HepG2 (cell line): ENCODE data around the gene CUEDC2. TPM values are rescaled to one million over a fixed set of nuclear protein-coding genes. Genes with fewer than 3 reads are reported as not detected.

Experiments used
- ATAC-seq: fragments of 200-7000 bp; cut with Tn5 transposase; 3 replicates; pipeline ENCODE4 v1.9.1; 2020; ENCODE audit warnings: mild to moderate bottlenecking, moderate library complexity
- BruUV-seq: library from RNA; stranded (reverse); fragments of 400-500 nt; replicated peaks from 2 replicates; lab custom pipeline; 2021; lab: Mats Ljungman, UMichigan
- CTCF ChIA-PET: fragments of 300-600 bp; formaldehyde crosslinking; extraction: SDS; loops from one replicate; lab custom pipeline; 2021; ENCODE audit warnings: low total read pairs, inconsistent platforms, low intra/inter-chr PET ratio; lab: Yijun Ruan, JAX
- POLR2A ChIA-PET: fragments of 350-600 bp; sonication (Branson Sonifier 250); formaldehyde crosslinking; loops from one replicate; lab custom pipeline; 2020; ENCODE audit warnings: antibody characterized with exemption, inconsistent platforms; lab: Yijun Ruan, JAX
- DNase-seq: peaks from one replicate; pipeline ENCODE4 v3.0.0-alpha.2; 2015; ENCODE audit warnings: low spot score
- FAIRE-seq: peaks from 3 replicates; lab custom pipeline; 2011; peaks lifted over from hg19 to GRCh38; lab: Jason Lieb, UNC
- H2AFZ ChIP-seq: one replicate; pipeline ENCODE4 v1.6.1; 2011; ENCODE audit warnings: low read length, inconsistent platforms
- H3K27ac ChIP-seq: fragments of 300-600 bp; 3 replicates; pipeline ENCODE4 v1.8.0; 2011; ENCODE audit warnings: mixed run types, mild to moderate bottlenecking, mixed read lengths, low read length, inconsistent platforms; ENCODE audit not compliant: insufficient read depth; ENCODE audit errors: extremely low read length
- H3K27me3 ChIP-seq, 2 experiments: fragments of 200-600 bp in 1 of 2; 2 replicates in 1 of 2; 3 replicates in 1 of 2; pipeline versions ENCODE4 v1.6.0 to v1.8.0; 2011; ENCODE audit warnings: low read length in 2 of 2, mild to moderate bottlenecking in 2 of 2, moderate library complexity in 2 of 2, inconsistent platforms in 1 of 2; ENCODE audit not compliant: insufficient read depth in 2 of 2, control insufficient read depth in 1 of 2
- H3K36me3 ChIP-seq, 2 experiments: fragments of 200-600 bp in 1 of 2; replicated peaks in 1 of 2; 2 replicates in 1 of 2; 3 replicates in 1 of 2; pipeline versions ENCODE4 v1.5.1 to v1.8.0; 2011; ENCODE audit warnings: low read length in 2 of 2, inconsistent platforms in 1 of 2; ENCODE audit not compliant: insufficient read depth in 2 of 2, control insufficient read depth in 1 of 2
- H3K4me1 ChIP-seq: 2 replicates; pipeline ENCODE4 v1.5.1; 2012; ENCODE audit warnings: low read length, inconsistent platforms; ENCODE audit not compliant: insufficient read depth
- H3K4me2 ChIP-seq: 2 replicates; pipeline ENCODE4 v1.6.0; 2011; ENCODE audit warnings: low read depth, low read length, inconsistent platforms
- H3K4me3 ChIP-seq, 3 experiments: fragments of 200-600 bp in 1 of 3; sonication (generic), shearing (Covaris generic) in 1 of 3; replicated peaks in 1 of 3; 2 replicates each; pipeline ENCODE4 v1.5.1; 2011 to 2016; ENCODE audit warnings: low read length in 3 of 3, inconsistent platforms in 2 of 3, low read depth in 2 of 3, mild to moderate bottlenecking in 2 of 3, control low read depth in 1 of 3, mixed read lengths in 1 of 3; ENCODE audit not compliant: insufficient read depth in 1 of 3
- H3K79me2 ChIP-seq: one replicate; pipeline ENCODE4 v1.6.1; 2011; ENCODE audit warnings: low read length, inconsistent platforms; ENCODE audit not compliant: insufficient read depth
- H3K9ac ChIP-seq: 2 replicates; pipeline ENCODE4 v1.6.0; 2011; ENCODE audit warnings: mild to moderate bottlenecking, low read depth, low read length, inconsistent platforms; ENCODE audit not compliant: insufficient read depth
- H3K9me3 ChIP-seq: 2 replicates; pipeline ENCODE4 v1.5.1; 2012; ENCODE audit warnings: mild to moderate bottlenecking, low read length
- H4K20me1 ChIP-seq: 2 replicates; pipeline ENCODE4 v1.6.0; 2011; ENCODE audit warnings: inconsistent platforms, mild to moderate bottlenecking, low read length, moderate library complexity; ENCODE audit not compliant: insufficient read depth
- KAT2B ChIP-seq: fragments of 150-350 bp; IDR thresholded peaks from 2 replicates; pipeline ENCODE4 v1.6.1; 2014; ENCODE audit warnings: low read depth, low read length, borderline replicate concordance
- NCOA2 ChIP-seq: sonication (generic); formaldehyde crosslinking; IDR thresholded peaks from 2 replicates; pipeline ENCODE4 v1.8.0; 2022; ENCODE audit warnings: inconsistent platforms
- NFATC3 ChIP-seq: sonication (generic); formaldehyde crosslinking; IDR thresholded peaks from 2 replicates; pipeline ENCODE4 v1.5.1; 2020; ENCODE audit warnings: mild to moderate bottlenecking, missing genetic modification reagents
- PITX1 ChIP-seq: sonication (generic); formaldehyde crosslinking; IDR thresholded peaks from 2 replicates; pipeline ENCODE4 v1.5.1; 2020; ENCODE audit warnings: mild to moderate bottlenecking, missing genetic modification reagents
- PRPF4 ChIP-seq: fragments of 200-400 bp; formaldehyde crosslinking; IDR thresholded peaks from 2 replicates; pipeline ENCODE4 v1.6.1; 2016; ENCODE audit warnings: low read length, low read depth; ENCODE audit not compliant: poor library complexity, severe bottlenecking
- ZNF225 ChIP-seq: sonication (generic); formaldehyde crosslinking; IDR thresholded peaks from 2 replicates; pipeline ENCODE4 v1.4.0; 2020; ENCODE audit warnings: mild to moderate bottlenecking, missing genetic modification reagents
- ZNF234 ChIP-seq: sonication (generic); formaldehyde crosslinking; conservative IDR thresholded peaks from 2 replicates; pipeline ENCODE4 v1.5.1; 2020; ENCODE audit warnings: mild to moderate bottlenecking, missing genetic modification reagents
- ZNF383 ChIP-seq: sonication (generic); formaldehyde crosslinking; IDR thresholded peaks from 2 replicates; pipeline ENCODE4 v1.4.0; 2020; ENCODE audit warnings: missing genetic modification reagents, mild to moderate bottlenecking, borderline replicate concordance
- ZNF564 ChIP-seq: sonication (generic); formaldehyde crosslinking; IDR thresholded peaks from 2 replicates; pipeline ENCODE4 v1.8.1; 2023; ENCODE audit warnings: mild to moderate bottlenecking, missing genetic modification reagents
- WGBS: methylation state at CpG from one replicate; pipeline ENCODE4 v1.1.6; 2017; ENCODE audit warnings: low lambda C conversion rate; 5-methylcytosine and 5-hydroxymethylcytosine counted together
- in situ Hi-C: cut with HindIII; loops from 2 replicates; pipeline ENCODE4 v1.10.0; 2017; ENCODE audit warnings: low pct_unique_long_range_greater_than_20kb; ENCODE audit not compliant: extremely low pct_ligation_motif_present
- intact Hi-C: fragments of 100-400 bp; cut with micrococcal nuclease; formaldehyde crosslinking; loops from one replicate; pipeline ENCODE4 v1.10.0; 2022; ENCODE audit not compliant: unreplicated experiment
- polyA plus RNA-seq, 8 experiments: library from polyadenylated mRNA; depleted of rRNA in 3 of 8; stranded (reverse) in 7 of 8; unstranded in 1 of 8; fragments of >200 nt; fragmentation: Illumina TruSeq in 4 of 8; extraction: Trizol in 4 of 8; gene quantifications; 2 replicates each; pipeline versions ENCODE4 v1.2.1 to v1.2.3, GENCODE V29; 2011 to 2016; ENCODE audit warnings: low read depth in 4 of 8, missing spikeins in 1 of 8, mixed read lengths in 1 of 8; ENCODE audit not compliant: insufficient read depth in 1 of 8
- total RNA-seq, 5 experiments: library from RNA; depleted of rRNA; stranded (reverse); fragments of >200 nt; fragmentation: Illumina TruSeq; extraction: Trizol; gene quantifications; 2 replicates each; pipeline ENCODE4 v1.2.3, GENCODE V29; 2016; ENCODE audit warnings: low read depth in 1 of 5

The CUEDC2 gene
- total and polyA plus RNA-seq, 2 of the 13 experiments (the other 11 are each of a cell fraction or from before 2014, with no cell fraction given), result 13.1 to 18.4 TPM

DNA sequence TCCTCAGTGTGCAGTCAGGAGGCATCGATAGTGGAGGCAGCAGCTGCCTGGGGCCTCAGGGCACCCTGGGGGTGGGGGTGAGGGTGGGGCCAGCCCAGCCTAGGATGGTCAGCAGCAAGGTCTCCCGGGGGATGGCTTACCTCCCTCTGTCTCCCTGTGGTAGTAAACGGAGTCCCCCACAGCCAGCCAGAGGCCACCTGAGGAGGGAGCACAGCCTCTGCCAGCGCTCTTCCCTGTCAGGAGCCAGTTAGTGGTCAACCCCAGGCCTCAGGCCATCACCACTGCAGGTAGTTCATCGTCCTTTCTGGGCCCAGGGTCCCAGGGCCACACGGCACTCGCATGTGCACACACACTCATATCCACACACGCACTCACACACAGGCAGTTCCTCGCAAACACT lies 48.0 kb upstream of the CUEDC2 start:
- FAIRE-seq (no peak), ATAC-seq (no peak), DNase-seq (no peak)
- in situ Hi-C loops, result no loop called here
- ChIA-PET POLR2A (no interaction called here), CTCF (interaction anchor here (2.6 kb wide), 1 partner anchor 87 kb away, joined by 11 read pairs; no protein-coding TSS in a partner anchor)
- H4K20me1 ChIP-seq, result 0 out of 2 replicates have a peak, but pooled peaks cover 3% of the 10 kb centered on the region
- no peak for TF ChIP-seq ZNF234
- no TSS peak for BruUV-seq
- 100% methylated on average over 6 of the region's 9 CpGs for WGBS
- no peak overlapping the region for H3K4me2 ChIP-seq
- H2AFZ ChIP-seq, result no peak overlapping the region
- no peak overlapping the region for H3K27ac ChIP-seq
- no peaks in the 10 kb centered on the region for H3K4me1 ChIP-seq
- no peaks in the 10 kb centered on the region for H3K9me3 ChIP-seq
- peaks cover 31 to 51% of the 10 kb centered on the region in 2 experiments for H3K36me3 ChIP-seq
- no peaks in the 10 kb centered on the region for H3K27me3 ChIP-seq
- H3K4me3 ChIP-seq, result no peak overlapping the region
- no peak overlapping the region for H3K9ac ChIP-seq
- H3K79me2 ChIP-seq, result no peaks in the 10 kb centered on the region
- intact Hi-C loops, result no loop called here

GRCh38 chr10:102479651-102480050 lies 47.3 kb upstream of the CUEDC2 start:
- Histone ChIP-seq H3K4me1 (no peaks in the 10 kb centered on the region), H3K27ac (no peak overlapping the region), H2AFZ (no peak overlapping the region), H3K4me3 (no peak overlapping the region), H3K4me2 (no peak overlapping the region), H3K79me2 (no peaks in the 10 kb centered on the region), H4K20me1 (0 out of 2 replicates have a peak, but pooled peaks cover 3% of the 10 kb centered on the region), H3K27me3 (no peaks in the 10 kb centered on the region), H3K9me3 (no peaks in the 10 kb centered on the region), H3K9ac (no peak overlapping the region), H3K36me3 (peaks cover 24 to 44% of the 10 kb centered on the region in 2 experiments)
- CTCF ChIA-PET, result interaction anchor here (1.2 to 2.6 kb wide), 4 partner anchors 16 to 250 kb away, joined by 3 to 11 read pairs (median 6); no protein-coding TSS in a partner anchor
- POLR2A ChIA-PET, result interaction anchor here (1.6 kb wide), 1 partner anchor 29 kb away, joined by 3 read pairs; the partner anchor contains the start of gene C10orf95
- ATAC-seq (no peak), FAIRE-seq (no peak), DNase-seq (no peak)
- BruUV-seq, result no TSS peak
- in situ Hi-C loops, result loop anchor here (10.0 kb wide), 1 partner anchor 75 kb away; no protein-coding TSS in a partner anchor
- TF ChIP-seq ZNF225 (no peak), NFATC3 (CRISPR knock-in tag) (no peak), PITX1 (no peak), KAT2B (no peak), ZNF564 (CRISPR knock-in tag) (no peak), ZNF383 (CRISPR knock-in tag) (no peak), PRPF4 (no peak), NCOA2 (CRISPR knock-in tag) (no peak)
- intact Hi-C loops, result loop anchor here (1.0 to 5.0 kb wide), 2 partner anchors 57 to 85 kb away; partner anchors contain the start of gene FBXL15
